H9 (cell line): ENCODE data around the gene GCG. TPM values are rescaled to one million over a fixed set of nuclear protein-coding genes. Genes with fewer than 3 reads are reported as not detected.

ENCODE experiments used
- DNase-seq: peaks from one replicate; pipeline ENCODE4 v3.0.0-alpha.2; 2017
- H2AFZ ChIP-seq: one replicate; pipeline ENCODE4 v1.6.1; 2013; ENCODE audit warnings: mild to moderate bottlenecking, low read length, control low read depth, moderate library complexity
- H2AK5ac ChIP-seq: 2 replicates; pipeline ENCODE4 v1.6.1; 2013; ENCODE audit warnings: low read length, control low read depth, mixed read lengths; ENCODE audit not compliant: insufficient read length
- H2BK120ac ChIP-seq: one replicate; pipeline ENCODE4 v1.6.1; 2013; ENCODE audit warnings: low read depth, mild to moderate bottlenecking, low read length, control low read depth, inconsistent platforms; ENCODE audit not compliant: poor library complexity, severe bottlenecking
- H2BK12ac ChIP-seq: 2 replicates; pipeline ENCODE4 v1.6.1; 2013; ENCODE audit warnings: low read length, control low read depth, mixed read lengths, low read depth; ENCODE audit not compliant: insufficient read length
- H2BK15ac ChIP-seq: 2 replicates; pipeline ENCODE4 v1.6.1; 2013; ENCODE audit warnings: low read depth, low read length, control low read depth
- H2BK20ac ChIP-seq: one replicate; pipeline ENCODE4 v1.6.1; 2013; ENCODE audit warnings: low read depth, mild to moderate bottlenecking, low read length, control low read depth, inconsistent platforms; ENCODE audit not compliant: poor library complexity, severe bottlenecking
- H2BK5ac ChIP-seq: 2 replicates; pipeline ENCODE4 v1.6.1; 2013; ENCODE audit warnings: low read length, control low read depth, mixed read lengths; ENCODE audit not compliant: insufficient read length
- H3K14ac ChIP-seq: 2 replicates; pipeline ENCODE4 v1.6.1; 2013; ENCODE audit warnings: low read length, control low read depth; ENCODE audit not compliant: insufficient read depth
- H3K18ac ChIP-seq: 2 replicates; pipeline ENCODE4 v1.6.1; 2013; ENCODE audit warnings: low read depth, mild to moderate bottlenecking, mixed read lengths, low read length, control low read depth; ENCODE audit not compliant: insufficient read length
- H3K23ac ChIP-seq: 2 replicates; pipeline ENCODE4 v1.6.1; 2013; ENCODE audit warnings: low read length, control low read depth, mixed read lengths, low read depth; ENCODE audit not compliant: insufficient read length
- H3K23me2 ChIP-seq: 2 replicates; pipeline ENCODE4 v1.6.1; 2013; ENCODE audit warnings: low read depth, mild to moderate bottlenecking, mixed read lengths, low read length, control low read depth; ENCODE audit not compliant: insufficient read length, poor library complexity, severe bottlenecking
- H3K27ac ChIP-seq: 2 replicates; pipeline ENCODE4 v1.5.1; 2013; ENCODE audit warnings: low read length, control low read depth, mixed read lengths, low read depth; ENCODE audit not compliant: insufficient read length
- H3K27me3 ChIP-seq: 2 replicates; pipeline ENCODE4 v1.6.1; 2013; ENCODE audit warnings: low read length, control low read depth, inconsistent platforms; ENCODE audit not compliant: insufficient read depth
- H3K4ac ChIP-seq: 2 replicates; pipeline ENCODE4 v1.6.1; 2013; ENCODE audit warnings: low read depth, mild to moderate bottlenecking, control low read depth, inconsistent platforms, low read length, moderate library complexity
- H3K4me1 ChIP-seq: 2 replicates; pipeline ENCODE4 v1.6.1; 2013; ENCODE audit warnings: low read length, control low read depth, inconsistent platforms; ENCODE audit not compliant: insufficient read depth
- H3K4me2 ChIP-seq: 2 replicates; pipeline ENCODE4 v1.6.1; 2013; ENCODE audit warnings: low read length, control low read depth, mixed read lengths; ENCODE audit not compliant: insufficient read length, insufficient read depth
- H3K56ac ChIP-seq: 2 replicates; pipeline ENCODE4 v1.6.1; 2013; ENCODE audit warnings: low read depth, mild to moderate bottlenecking, mixed read lengths, low read length, control low read depth; ENCODE audit not compliant: insufficient read length
- H3K79me1 ChIP-seq: 2 replicates; pipeline ENCODE4 v1.6.1; 2013; ENCODE audit warnings: low read depth, mild to moderate bottlenecking, moderate library complexity, low read length, control low read depth, inconsistent platforms; ENCODE audit not compliant: insufficient read depth, poor library complexity, severe bottlenecking
- H3K79me2 ChIP-seq: 2 replicates; pipeline ENCODE4 v1.6.1; 2013; ENCODE audit warnings: low read length, control low read depth, inconsistent platforms; ENCODE audit not compliant: insufficient read depth
- H3K9ac ChIP-seq: 2 replicates; pipeline ENCODE4 v1.6.1; 2013; ENCODE audit warnings: low read length, control low read depth, mixed read lengths; ENCODE audit not compliant: insufficient read length; ENCODE audit errors: extremely low read depth
- H3K9me3 ChIP-seq: one replicate; pipeline ENCODE4 v1.6.1; 2013; ENCODE audit warnings: low read depth, low read length, inconsistent platforms; ENCODE audit not compliant: control insufficient read depth
- H3T11ph ChIP-seq: one replicate; pipeline ENCODE4 v1.6.1; 2013; ENCODE audit warnings: mild to moderate bottlenecking, low read length, control low read depth, inconsistent platforms
- H4K20me1 ChIP-seq: one replicate; pipeline ENCODE4 v1.6.1; 2013; ENCODE audit not compliant: control insufficient read depth, insufficient read length, insufficient read depth
- H4K5ac ChIP-seq: 2 replicates; pipeline ENCODE4 v1.6.1; 2013; ENCODE audit warnings: low read depth, mild to moderate bottlenecking, mixed read lengths, low read length, control low read depth; ENCODE audit not compliant: insufficient read length
- H4K8ac ChIP-seq: replicated peaks from 2 replicates; pipeline ENCODE4 v1.6.1; 2013; ENCODE audit warnings: low read length, control low read depth, mixed read lengths, low read depth; ENCODE audit not compliant: insufficient read length
- H4K91ac ChIP-seq: 2 replicates; pipeline ENCODE4 v1.6.1; 2013; ENCODE audit warnings: low read depth, mild to moderate bottlenecking, moderate library complexity, mixed read lengths, low read length, control low read depth; ENCODE audit not compliant: insufficient read length
- H3K27ac Mint-ChIP-seq, 3 experiments: 2 replicates in 2 of 3; 3 replicates in 1 of 3; pipeline ENCODE4 v1.8.0; 2020 to 2021; ENCODE audit warnings: mixed read lengths in 3 of 3, mild to moderate bottlenecking in 1 of 3, moderate library complexity in 1 of 3
- H3K27me3 Mint-ChIP-seq: 2 replicates; pipeline ENCODE4 v1.8.0; 2021; ENCODE audit warnings: low read depth, mild to moderate bottlenecking, moderate library complexity, mixed read lengths
- H3K36me3 Mint-ChIP-seq, 3 experiments: 2 replicates in 2 of 3; 3 replicates in 1 of 3; pipeline ENCODE4 v1.8.0; 2020 to 2021; ENCODE audit warnings: low read depth in 3 of 3, mixed read lengths in 3 of 3; ENCODE audit not compliant: insufficient read depth in 1 of 3
- H3K4me1 Mint-ChIP-seq, 2 experiments: 2 replicates each; pipeline ENCODE4 v1.8.0; 2020; ENCODE audit warnings: mixed read lengths in 2 of 2
- H3K4me3 Mint-ChIP-seq, 2 experiments: 2 replicates in 1 of 2; 3 replicates in 1 of 2; pipeline ENCODE4 v1.8.0; 2020 to 2021; ENCODE audit warnings: mild to moderate bottlenecking in 2 of 2, mixed read lengths in 2 of 2, moderate library complexity in 1 of 2
- H3K9me3 Mint-ChIP-seq, 2 experiments: 2 replicates in 1 of 2; 3 replicates in 1 of 2; pipeline ENCODE4 v1.8.0; 2020; ENCODE audit warnings: mild to moderate bottlenecking in 2 of 2, mixed read lengths in 2 of 2, moderate library complexity in 1 of 2
- CTCF ChIP-seq: fragments of 200-600 bp; sonication (generic); conservative IDR thresholded peaks from 3 replicates; pipeline ENCODE4 v1.8.0; 2021; ENCODE audit warnings: antibody characterized with exemption, mild to moderate bottlenecking
- WGBS: extraction: QIAGEN DNeasy Blood & Tissue Kit; methylation state at CpG from one replicate; pipeline ENCODE4 v1.1.7; 2013; ENCODE audit warnings: missing lambda C conversion rate, low lambda C conversion rate, mixed read lengths; ENCODE audit not compliant: insufficient read length; ENCODE audit errors: extremely low coverage; 5-methylcytosine and 5-hydroxymethylcytosine counted together
- total RNA-seq: library from RNA; stranded (reverse); gene quantifications from 2 replicates; pipeline ENCODE4 v1.2.1, GENCODE V29; 2021

The GCG gene
- total RNA-seq, 1 experiment from 2014 or later, result not detected

- Histone ChIP-seq H2BK120ac (no peak overlapping the region), H3K79me1 (no peaks in the 10 kb centered on the region), H3K9me3 (no peaks in the 10 kb centered on the region), H3K27ac (no peak overlapping the region), H3T11ph (no peak overlapping the region), H3K56ac (no peak overlapping the region), H4K8ac (no peak overlapping the region), H2BK15ac (no peak overlapping the region), H2BK12ac (no peak overlapping the region), H2BK20ac (no peak overlapping the region), H3K23me2 (no peaks in the 10 kb centered on the region), H2AK5ac (no peak overlapping the region), H3K9ac (no peak overlapping the region), H3K23ac (no peak overlapping the region), H3K4me1 (no peaks in the 10 kb centered on the region), H2AFZ (no peak overlapping the region), H4K91ac (no peak overlapping the region), H3K27me3 (no peaks in the 10 kb centered on the region), H2BK5ac (no peak overlapping the region), H3K18ac (no peak overlapping the region), H3K14ac (no peak overlapping the region), H3K79me2 (no peaks in the 10 kb centered on the region), H3K4me2 (no peak overlapping the region), H4K20me1 (no peaks in the 10 kb centered on the region), H3K4ac (no peak overlapping the region), H4K5ac (no peak overlapping the region)
- TF ChIP-seq CTCF, result no peak
- Mint-ChIP-seq H3K27ac (no peak overlapping the region), H3K9me3 (no peaks in the 10 kb centered on the region), H3K4me1 (no peaks in the 10 kb centered on the region), H3K4me3 (no peak overlapping the region), H3K27me3 (no peaks in the 10 kb centered on the region), H3K36me3 (no peaks in the 10 kb centered on the region)
- no CpG with 5 or more reads among the region's 5 CpGs for WGBS
- DNase-seq, result no peak
Measured at GRCh38 chr2:162185541-162186232, 33.6 kb upstream of the GCG start.
